HepG2 (cell line): Measurements from ENCODE around the gene MCM8. TPM values are rescaled to one million over a fixed set of nuclear protein-coding genes. Genes with fewer than 3 reads are reported as not detected.

Experiments
- AGO2 ChIP-seq: fragments of 200-400 bp; formaldehyde crosslinking; optimal IDR thresholded peaks from 2 replicates; pipeline ENCODE3; 2017; ENCODE audit warnings: mild to moderate bottlenecking, low read depth, low read length, moderate library complexity
- ATAD3A ChIP-seq: sonication (generic); formaldehyde crosslinking; IDR thresholded peaks from 2 replicates; pipeline ENCODE4 v1.4.0; 2020; ENCODE audit warnings: missing genetic modification reagents
- BHLHE40 ChIP-seq: IDR thresholded peaks from 2 replicates; pipeline ENCODE4 v1.6.1; 2011; ENCODE audit warnings: low read length, improper control_type of control experiment
- CERS6 ChIP-seq: sonication (generic); formaldehyde crosslinking; IDR thresholded peaks from 2 replicates; pipeline ENCODE4 v1.5.0; 2020; ENCODE audit warnings: missing genetic modification reagents
- GPN1 ChIP-seq: sonication (generic); formaldehyde crosslinking; IDR thresholded peaks from 2 replicates; pipeline ENCODE4 v1.5.1; 2020; ENCODE audit warnings: missing genetic modification reagents, borderline replicate concordance
- HOXD1 ChIP-seq: sonication (generic); formaldehyde crosslinking; IDR thresholded peaks from 2 replicates; pipeline ENCODE4 v1.5.0; 2020; ENCODE audit warnings: missing genetic modification reagents
- MTA1 ChIP-seq: sonication (generic); formaldehyde crosslinking; IDR thresholded peaks from 2 replicates; pipeline ENCODE4 v1.4.0; 2020; ENCODE audit warnings: missing genetic modification reagents, mild to moderate bottlenecking, borderline replicate concordance
- NRL ChIP-seq: sonication (generic); formaldehyde crosslinking; IDR thresholded peaks from 2 replicates; pipeline ENCODE4 v1.5.0; 2020; ENCODE audit warnings: missing genetic modification reagents, mild to moderate bottlenecking, moderate library complexity, borderline replicate concordance
- PRMT3 ChIP-seq: sonication (generic); formaldehyde crosslinking; IDR thresholded peaks from 2 replicates; pipeline ENCODE4 v1.8.1; 2022; ENCODE audit warnings: low read depth, mild to moderate bottlenecking, moderate library complexity, missing genetic modification reagents, borderline replicate concordance
- REPIN1 ChIP-seq: sonication (generic); formaldehyde crosslinking; IDR thresholded peaks from 2 replicates; pipeline ENCODE4 v1.8.0; 2022; ENCODE audit warnings: missing genetic modification reagents, low read depth, mild to moderate bottlenecking, borderline replicate concordance
- REXO4 ChIP-seq: sonication (generic); formaldehyde crosslinking; IDR thresholded peaks from 2 replicates; pipeline ENCODE4 v1.8.0; 2022; ENCODE audit warnings: missing genetic modification reagents, mild to moderate bottlenecking, borderline replicate concordance
- SAFB2 ChIP-seq: sonication (generic); formaldehyde crosslinking; IDR thresholded peaks from 2 replicates; pipeline ENCODE4 v1.5.1; 2020; ENCODE audit warnings: missing genetic modification reagents, low read depth, mild to moderate bottlenecking, borderline replicate concordance
- SAP130 ChIP-seq: IDR thresholded peaks from 2 replicates; pipeline ENCODE4 v1.6.1; 2016; ENCODE audit warnings: low read depth
- THRA ChIP-seq: sonication (generic); formaldehyde crosslinking; IDR thresholded peaks from 2 replicates; pipeline ENCODE4 v1.4.0; 2020; ENCODE audit warnings: missing genetic modification reagents, borderline replicate concordance
- ZBTB10 ChIP-seq: sonication (generic); formaldehyde crosslinking; IDR thresholded peaks from 2 replicates; pipeline ENCODE4 v1.4.0; 2020; ENCODE audit warnings: missing genetic modification reagents, borderline replicate concordance
- ZBTB37 ChIP-seq: sonication (generic); formaldehyde crosslinking; IDR thresholded peaks from 2 replicates; pipeline ENCODE4 v1.4.0; 2020; ENCODE audit warnings: mild to moderate bottlenecking, missing genetic modification reagents
- ZNF138 ChIP-seq: sonication (generic); formaldehyde crosslinking; IDR thresholded peaks from 2 replicates; pipeline ENCODE4 v1.5.0; 2020; ENCODE audit warnings: mild to moderate bottlenecking, low read depth, missing genetic modification reagents
- ZNF530 ChIP-seq: sonication (generic); formaldehyde crosslinking; IDR thresholded peaks from 2 replicates; pipeline ENCODE4 v1.5.0; 2020; ENCODE audit warnings: low read depth, mild to moderate bottlenecking, missing genetic modification reagents
- ZNF674 ChIP-seq: sonication (generic); formaldehyde crosslinking; IDR thresholded peaks from 2 replicates; pipeline ENCODE4 v1.5.0; 2020; ENCODE audit warnings: low read depth, mild to moderate bottlenecking, missing genetic modification reagents
- ZNF770 ChIP-seq: sonication (generic); formaldehyde crosslinking; IDR thresholded peaks from 2 replicates; pipeline ENCODE4 v1.5.0; 2020; ENCODE audit warnings: mild to moderate bottlenecking, missing genetic modification reagents
- polyA plus RNA-seq, 8 experiments: library from polyadenylated mRNA; depleted of rRNA in 3 of 8; stranded (reverse) in 7 of 8; unstranded in 1 of 8; fragments of >200 nt; fragmentation: Illumina TruSeq in 4 of 8; extraction: Trizol in 4 of 8; gene quantifications; 2 replicates each; pipeline versions ENCODE4 v1.2.1 to v1.2.3, GENCODE V29; 2011 to 2016; ENCODE audit warnings: low read depth in 4 of 8, missing spikeins in 1 of 8, mixed read lengths in 1 of 8; ENCODE audit not compliant: insufficient read depth in 1 of 8
- total RNA-seq, 5 experiments: library from RNA; depleted of rRNA; stranded (reverse); fragments of >200 nt; fragmentation: Illumina TruSeq; extraction: Trizol; gene quantifications; 2 replicates each; pipeline ENCODE4 v1.2.3, GENCODE V29; 2016; ENCODE audit warnings: low read depth in 1 of 5

The MCM8 gene
- total and polyA plus RNA-seq, 2 of the 13 experiments (the other 11 are each of a cell fraction or from before 2014, with no cell fraction given) = 11.5 to 59.3 TPM

GRCh38 chr20:5950271-5951031 lies at the start of gene MCM8, which contains the start of gene TRMT6 (continued):
- TF ChIP-seq THRA (peak; percentile 81), GPN1 (CRISPR knock-in tag) (peak; percentile 79; the same call in 1 of the 2 replicates), MTA1 (CRISPR knock-in tag) (peak; percentile 73; the same call in 1 of the 2 replicates), BHLHE40 (peak; percentile 63), ZBTB37 (no peak), AGO2 (peak; percentile 29), REXO4 (CRISPR knock-in tag) (peak; percentile 89; the same call in 1 of the 2 replicates), NRL (CRISPR knock-in tag) (peak; percentile 87; the same call in 1 of the 2 replicates), ZNF530 (CRISPR knock-in tag) (no peak), SAP130 (CRISPR knock-in tag) (peak; percentile 100), REPIN1 (CRISPR knock-in tag) (peak; percentile 97), ZNF770 (peak; percentile 56; the same call in 1 of the 2 replicates), PRMT3 (CRISPR knock-in tag) (no peak), CERS6 (CRISPR knock-in tag) (0 out of 2 replicates have a peak, but pooled peaks have one; percentile 43), ZNF674 (CRISPR knock-in tag) (no peak), ZBTB10 (CRISPR knock-in tag) (no peak), ZNF138 (CRISPR knock-in tag) (peak; percentile 78), SAFB2 (CRISPR knock-in tag) (peak; percentile 99), ATAD3A (no peak), HOXD1 (CRISPR knock-in tag) (peak; percentile 89)
